Measurements from ENCODE around the gene CREB3L2.
"Not testable (repeated sequence)": the region's sequence is repeated elsewhere in the genome, so short reads cannot be mapped to it uniquely, and the experiment has no call there.

CREB3L2 gene

DNA sequence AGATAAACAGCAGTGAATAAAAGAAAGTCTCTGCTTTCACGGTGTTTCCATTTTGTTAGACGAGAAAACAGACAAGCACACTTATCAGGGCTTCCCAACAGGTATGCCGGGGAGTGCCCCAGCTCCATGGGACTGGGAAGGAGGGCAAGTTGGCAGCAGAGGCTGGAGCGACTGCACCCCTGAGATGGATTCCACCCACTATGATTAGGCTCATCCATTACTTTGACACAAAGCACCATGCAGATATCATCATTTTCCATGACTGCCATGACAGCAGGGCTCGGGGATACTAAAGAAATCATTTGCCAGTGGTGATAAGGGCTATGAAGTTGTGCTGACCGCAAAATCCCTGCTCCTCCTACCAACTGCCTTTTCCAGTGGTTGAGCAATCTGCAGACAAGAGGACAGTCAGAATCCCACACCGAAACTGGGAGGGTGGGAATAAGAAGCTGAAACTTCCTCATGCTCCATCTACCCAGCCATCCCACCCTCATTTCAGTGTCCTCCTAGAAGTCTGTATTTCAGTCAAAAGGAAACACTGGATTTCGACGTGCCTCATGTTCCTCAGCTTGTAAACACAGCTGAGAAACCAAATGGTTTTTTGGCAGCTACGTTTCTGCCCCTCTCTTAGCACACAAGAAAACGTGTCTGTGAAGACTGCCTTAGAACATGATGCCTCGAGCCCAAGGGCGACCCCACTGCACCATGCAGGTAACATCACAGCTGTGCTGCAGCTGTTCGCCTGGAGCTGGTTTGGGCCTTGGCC lies 15.5 kb downstream of the CREB3L2 start:
- no peak for DNase-seq

DNA sequence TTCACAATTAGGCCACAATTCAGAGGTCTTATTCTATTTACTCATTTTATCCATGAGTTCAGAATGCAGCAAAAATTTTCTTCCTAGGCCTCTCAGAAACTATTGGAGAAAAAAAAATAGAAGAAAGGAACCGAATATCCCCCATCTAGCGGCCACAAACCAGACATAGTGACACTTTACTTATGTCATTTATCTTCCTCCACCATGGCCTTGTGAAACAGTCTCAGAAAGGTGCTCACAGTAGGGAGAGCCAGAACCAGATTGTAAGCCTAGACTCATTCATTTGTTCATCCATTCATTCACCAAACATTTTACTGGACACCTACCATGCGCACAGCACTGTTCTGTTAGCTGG lies 16.0 kb downstream of the CREB3L2 start:
- no peak for DNase-seq

DNA sequence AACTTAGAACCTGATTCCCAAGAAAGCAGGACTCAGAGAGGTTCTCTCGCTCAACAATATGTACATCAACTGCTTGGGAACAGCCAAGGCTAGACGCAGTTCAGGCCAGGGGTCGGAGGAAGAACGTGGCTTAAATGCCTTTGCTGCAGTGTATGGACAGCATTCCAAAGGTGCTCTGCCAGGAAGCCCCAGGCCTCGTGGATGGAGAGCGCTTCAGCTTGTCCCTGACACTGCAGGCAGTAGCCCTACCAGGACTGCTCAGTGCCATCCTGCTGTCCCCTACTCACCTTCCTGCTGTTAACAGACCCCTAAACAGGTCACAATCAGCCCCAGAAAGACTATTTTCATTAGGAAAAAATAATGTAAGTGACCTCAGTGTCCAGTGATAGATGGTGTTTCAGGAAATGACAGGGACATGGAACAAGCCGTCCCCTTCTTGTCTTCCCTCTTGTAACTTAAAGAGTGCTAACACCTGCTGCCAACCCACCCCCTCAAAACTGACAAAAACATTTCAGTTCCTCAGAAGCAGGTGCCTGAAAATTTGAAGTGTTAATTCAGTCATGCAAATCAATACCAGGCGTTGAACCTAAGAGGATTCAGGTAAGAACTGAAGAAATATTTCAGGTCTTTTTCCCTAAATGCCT lies 16.5 kb downstream of the CREB3L2 start:
- DNase-seq: no peak

DNA sequence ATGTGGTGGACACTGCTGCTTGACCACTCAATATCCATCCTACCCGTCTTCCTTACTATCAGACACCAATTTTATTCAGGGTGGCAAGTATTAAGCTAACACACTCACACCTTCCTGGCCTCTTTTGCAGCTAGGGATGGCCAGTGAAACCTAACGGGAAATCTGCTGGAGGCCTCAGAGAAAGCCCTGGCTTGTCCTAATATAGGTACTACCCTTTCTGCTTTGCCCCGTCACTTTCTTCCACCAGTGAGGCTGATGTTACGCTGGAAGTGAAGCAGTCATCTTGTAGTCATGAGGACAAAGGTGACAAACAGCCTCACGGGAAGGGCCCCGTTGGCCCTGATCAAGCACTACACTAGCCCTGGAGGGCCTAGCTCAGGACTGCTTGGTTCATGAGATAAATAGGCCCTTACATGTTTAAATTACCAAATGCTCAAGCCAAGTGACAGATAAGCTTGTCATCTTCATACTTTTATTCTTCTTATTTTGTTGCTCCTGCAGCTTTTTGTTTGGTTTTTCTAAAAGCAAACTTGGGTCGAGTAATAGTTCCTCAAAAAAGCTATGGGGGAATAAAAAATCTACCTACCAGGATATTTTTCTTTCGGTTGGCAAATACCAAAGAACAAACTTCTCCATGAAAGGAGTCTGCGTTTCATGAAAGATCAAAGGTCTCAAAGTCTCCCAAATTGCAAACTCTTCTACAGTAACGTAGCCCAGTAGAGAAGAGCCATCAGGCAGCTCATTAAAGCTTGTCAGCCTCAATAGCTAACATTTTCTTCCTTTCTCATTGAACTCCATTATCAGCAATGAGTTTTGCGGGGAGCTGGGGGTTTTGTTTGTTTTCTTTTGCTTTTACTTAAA lies 17.5 kb downstream of the CREB3L2 start:
- DNase-seq: no peak

DNA sequence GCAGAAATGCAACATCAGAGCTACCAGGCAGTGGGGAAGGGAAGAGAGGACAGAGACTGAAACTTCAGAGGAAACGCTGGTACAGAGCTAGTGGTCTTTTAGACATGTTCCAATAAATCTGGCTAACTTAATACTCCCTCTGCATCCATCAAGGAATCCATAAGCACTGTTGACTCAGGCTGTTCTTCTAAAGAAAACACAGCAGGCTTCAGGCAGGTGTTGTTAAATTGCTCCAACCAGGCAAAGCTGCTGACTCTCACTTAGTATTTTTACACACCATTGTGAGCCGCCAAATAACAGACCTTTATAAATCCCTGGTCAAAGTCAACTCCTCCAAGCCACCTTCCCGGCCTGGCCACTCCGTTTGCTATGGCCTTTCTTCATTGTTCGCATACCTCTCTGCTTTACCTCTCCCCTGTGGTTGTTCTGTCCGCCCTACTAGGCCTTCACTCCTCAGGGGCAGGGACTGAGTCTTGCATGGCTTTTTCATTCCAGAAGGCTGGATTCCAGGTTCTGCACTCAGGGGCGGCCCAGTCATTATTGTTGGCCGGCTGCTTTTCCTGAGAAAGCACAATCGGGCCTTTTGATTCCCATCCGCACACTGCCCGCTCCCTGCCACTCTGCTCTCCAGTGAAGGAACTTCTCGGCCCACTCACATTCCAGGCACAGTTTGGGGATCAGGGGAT lies 18.4 kb downstream of the CREB3L2 start:
- DNase-seq: no peak

DNA sequence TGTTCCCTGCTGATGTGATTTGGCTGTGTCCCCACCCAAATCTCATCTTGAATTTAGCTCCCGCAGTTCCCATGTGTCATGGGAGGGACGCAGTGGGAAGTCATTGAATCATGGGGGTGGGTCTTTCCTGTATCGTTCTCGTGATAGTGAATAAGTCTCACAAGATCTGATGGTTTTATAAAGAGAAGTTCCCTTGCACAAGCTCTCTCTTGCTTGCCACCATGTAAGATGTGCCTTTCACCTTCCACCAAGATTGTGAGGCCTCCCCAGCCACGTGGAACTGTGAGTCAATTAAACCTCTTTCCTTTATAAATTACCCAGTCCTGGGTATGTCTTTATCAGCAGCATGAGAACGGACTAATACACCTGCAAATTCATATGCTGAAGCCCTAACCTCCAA lies 19.5 kb downstream of the CREB3L2 start:
- DNase-seq: not testable (repeated sequence)

DNA sequence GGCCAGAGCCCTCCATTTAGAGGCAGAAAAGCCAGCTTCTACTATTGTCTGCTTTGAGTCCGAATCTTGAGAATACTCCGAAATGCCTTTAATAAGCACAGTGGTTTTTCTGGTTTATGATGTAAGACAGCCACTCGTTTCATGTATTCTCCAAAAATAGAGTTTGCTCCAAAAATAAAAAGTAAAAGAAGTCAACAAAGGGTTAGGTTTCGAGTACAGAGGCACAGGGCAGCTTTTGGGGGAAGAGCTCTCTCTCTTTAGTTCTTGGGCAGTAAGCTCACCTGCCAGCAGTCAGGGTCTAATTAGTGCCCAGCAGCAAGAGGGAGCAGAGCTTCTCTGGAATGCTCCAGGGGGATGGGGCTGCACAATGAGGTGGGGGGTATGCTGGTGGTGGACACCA lies 20.2 kb downstream of the CREB3L2 start:
- no peak for DNase-seq

DNA sequence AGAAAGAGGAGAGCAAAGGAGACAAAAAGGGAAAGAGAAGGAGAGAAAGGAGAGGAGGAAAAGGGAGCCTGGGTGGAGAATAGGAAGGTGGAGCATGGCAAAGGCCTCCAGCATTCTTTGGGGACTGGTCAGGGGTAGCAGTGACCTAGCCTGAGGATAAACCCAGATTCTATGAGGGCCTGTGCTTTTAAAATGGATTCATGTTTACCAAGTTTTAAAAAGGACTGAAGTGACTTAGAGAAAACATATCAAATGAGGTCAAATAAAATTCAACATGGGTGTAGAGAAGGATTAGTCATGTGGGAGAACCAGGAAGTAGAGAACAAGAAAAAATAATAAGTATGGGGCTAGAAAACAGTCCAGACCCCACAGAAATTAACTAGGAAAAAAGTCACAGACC lies 20.7 kb downstream of the CREB3L2 start:
- DNase-seq: no peak

DNA sequence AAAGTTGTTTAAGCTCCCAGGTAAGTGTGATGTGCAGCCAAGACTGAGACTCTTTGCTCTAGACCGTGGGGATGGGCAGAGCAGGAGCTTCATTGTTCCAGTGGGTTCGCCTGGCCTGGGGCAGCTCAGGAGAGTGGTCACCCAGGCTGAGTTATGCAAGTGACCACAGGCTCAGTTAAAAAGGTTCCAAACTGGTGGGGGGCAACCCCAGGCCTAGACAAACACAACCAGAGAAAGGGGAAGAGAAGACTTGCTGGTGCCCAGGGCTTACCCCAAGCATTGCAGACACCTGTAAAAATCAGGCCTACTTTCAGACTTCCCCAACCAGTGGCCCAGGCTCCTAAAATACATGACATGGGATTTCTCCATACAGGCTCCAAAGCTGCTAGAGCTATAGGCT lies 21.6 kb downstream of the CREB3L2 start:
- DNase-seq: no peak

DNA sequence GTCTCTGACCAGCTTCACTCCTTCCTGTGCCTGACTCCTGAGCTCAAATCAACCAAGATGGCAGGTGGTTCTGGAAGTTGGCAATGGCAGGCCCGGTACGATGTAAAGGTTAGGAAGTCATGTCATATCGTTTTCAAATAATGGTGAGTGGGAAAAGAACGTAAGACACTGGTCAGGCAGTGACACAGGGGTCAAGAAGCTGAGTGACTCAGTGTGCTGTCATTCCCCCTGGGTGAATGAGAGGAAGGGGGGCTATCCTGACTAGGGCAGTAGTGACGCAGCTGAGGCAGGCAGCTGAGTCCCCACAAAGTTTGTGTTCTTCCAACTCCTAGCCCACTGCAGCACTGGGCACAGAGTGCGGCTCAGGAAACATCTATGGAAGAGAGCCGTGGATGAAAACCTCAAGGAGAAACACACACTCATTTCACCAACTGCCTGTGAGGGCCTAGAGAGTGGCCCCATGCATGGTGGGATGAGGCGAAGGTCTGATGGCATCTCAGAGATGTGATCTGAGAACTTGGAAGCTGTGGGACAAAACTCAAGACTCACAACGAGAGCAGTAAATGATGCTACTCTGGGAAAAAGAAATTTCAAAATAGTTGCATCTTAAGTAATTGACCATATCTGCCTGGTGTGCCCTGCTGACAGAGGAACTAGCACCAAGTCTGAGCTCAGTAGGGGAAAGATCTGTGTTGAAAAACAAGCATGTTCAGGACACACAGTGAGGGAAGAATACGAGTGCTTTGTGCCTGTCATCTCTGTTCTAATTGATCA lies 23.2 kb downstream of the CREB3L2 start:
- DNase-seq: no peak

DNA sequence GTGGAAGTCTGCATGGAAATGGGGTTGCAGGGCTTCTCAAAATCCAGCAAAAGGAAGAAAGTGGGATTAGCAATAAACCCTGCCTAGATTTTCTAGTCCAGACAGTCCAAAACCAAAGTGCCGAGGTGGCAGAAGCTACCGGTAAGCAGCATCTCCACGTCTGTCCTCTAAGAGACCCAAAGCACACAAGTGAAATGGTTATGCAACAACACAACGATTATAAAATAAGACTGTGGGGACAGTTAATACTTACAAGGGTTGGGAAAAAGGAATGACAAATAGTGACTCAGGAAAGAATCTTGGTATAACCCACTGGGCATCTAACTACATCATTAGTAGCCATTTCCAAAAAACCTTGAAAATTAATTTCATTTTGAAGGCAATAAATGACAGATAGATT lies 24.7 kb downstream of the CREB3L2 start:
- no peak for DNase-seq

DNA sequence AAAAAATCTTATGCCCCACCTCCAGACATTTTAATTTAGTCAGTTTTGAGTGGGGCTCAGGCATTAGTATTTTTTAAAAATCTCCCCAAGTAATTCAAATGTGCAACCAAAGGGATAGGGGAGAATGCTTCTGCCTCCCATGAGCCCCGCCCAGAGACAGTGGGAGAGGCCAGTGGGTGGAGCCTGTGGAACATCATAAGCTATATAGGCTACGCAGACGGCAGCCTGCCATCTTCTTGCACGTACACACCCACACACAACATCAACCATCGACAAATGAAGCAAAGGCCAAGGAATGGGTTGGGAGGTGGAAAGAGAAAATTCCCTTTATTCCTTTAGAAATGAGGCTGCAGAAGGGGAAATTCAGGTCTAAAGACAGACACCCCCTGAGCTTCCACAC lies 25.2 kb downstream of the CREB3L2 start:
- no peak for DNase-seq

DNA sequence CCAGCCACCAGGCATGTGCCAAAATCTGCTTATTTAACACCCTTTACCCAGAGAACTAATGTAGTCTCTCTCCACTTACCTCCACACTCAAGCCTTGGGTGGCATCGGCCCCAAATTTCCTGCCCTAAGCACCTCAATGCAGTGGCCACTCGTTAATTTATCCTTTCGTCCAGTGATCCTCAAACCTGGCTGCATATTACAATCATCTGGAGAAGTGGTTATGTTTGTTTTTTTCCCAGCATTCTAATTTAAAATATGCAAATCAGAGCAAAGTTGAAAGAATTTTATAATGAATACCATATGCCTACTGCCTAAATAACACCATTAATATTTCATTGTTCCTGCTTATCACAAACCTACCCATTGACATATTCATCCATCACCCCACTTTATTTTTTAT lies 25.7 kb downstream of the CREB3L2 start:
- DNase-seq: no peak

DNA sequence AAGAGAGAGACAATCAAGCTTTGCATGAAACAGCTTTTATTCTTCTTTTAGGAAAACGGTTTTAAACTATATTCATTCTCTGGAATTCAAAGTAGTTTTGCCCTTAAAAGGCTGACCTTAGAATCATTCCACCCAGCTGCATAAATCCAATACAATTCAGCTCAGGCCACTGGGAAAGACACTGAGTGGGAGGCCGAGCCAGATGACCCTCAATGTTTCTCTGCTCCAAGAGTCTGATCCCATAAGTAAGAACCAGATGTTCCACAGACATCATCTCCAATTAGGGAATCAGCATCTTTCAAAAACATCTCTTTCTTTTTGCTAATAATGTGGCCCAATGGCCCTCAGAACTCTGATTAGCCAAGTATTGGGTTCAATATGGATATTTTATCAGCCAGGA lies 26.1 kb downstream of the CREB3L2 start:
- DNase-seq: no peak

DNA sequence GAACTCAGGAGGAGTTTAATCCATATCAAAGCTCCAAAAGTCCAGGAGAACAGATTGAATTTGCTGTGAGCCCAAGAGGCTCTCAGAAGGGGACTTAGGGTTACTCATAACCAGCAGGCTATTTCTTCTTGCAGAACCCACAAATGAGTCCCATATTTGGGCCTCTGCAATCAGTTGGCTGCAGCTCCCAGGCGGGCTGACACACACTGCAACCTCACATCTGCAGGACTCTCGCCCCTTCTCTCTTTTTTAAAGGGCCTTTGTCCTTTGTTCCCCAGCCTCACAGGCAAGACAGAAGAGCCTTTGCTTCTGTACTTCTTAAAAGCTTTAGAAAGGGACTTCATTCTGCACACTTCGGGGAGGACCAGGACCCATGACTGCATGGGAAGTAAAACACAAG lies 26.7 kb downstream of the CREB3L2 start:
- DNase-seq: no peak

DNA sequence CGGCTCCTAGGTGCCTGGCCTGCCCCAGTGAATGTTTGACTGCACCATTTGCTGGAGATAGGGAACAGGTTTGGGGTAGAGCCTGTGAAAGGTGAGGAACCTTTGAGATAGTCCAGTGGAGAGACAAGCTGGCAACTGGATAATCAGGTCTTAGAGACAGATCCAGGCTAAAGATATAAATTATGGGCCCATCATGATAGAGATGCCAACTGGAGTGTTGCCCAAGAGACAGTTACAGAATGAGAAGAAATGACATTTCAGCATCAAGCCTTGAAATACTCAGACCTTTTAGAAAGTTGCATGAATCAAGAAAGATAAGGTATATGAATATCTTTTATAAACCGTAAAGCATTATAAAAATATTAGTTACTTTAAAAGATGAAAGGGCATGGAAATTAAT lies 27.1 kb downstream of the CREB3L2 start:
- DNase-seq: no peak

DNA sequence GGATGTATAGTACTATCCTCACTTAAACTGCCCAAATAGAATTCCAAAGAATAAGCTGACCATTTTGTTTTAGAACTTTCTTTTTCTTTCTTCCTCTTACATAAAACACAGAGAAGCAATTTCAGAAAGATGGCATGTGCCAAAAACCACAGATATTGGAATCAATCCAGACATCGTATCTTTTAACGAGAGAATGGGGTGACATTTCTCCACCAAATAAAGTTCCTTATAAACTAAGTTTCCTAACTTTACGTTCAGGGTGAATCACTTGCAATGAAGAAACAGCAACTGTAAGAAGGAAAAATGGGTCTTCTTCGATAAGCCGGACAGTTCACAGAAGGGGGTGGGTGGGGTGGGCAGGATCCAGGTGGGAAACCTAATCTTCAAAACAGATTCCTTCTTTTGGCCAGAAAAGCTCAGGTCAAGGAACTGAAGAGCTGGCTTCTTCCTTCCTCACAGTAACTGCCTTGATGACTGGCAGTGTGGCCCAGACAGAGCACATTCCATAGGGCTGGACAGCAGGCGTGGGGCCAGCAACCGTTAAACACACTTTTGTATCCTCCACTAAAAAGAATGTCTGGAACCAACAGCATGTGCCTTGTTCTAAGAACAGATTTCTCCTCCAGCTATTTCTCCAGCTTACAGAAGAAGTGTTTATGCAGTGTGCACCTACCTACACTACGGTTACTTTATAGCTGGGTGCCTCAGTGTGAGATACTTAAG lies 31.5 kb downstream of the CREB3L2 start:
- no peak for DNase-seq

DNA sequence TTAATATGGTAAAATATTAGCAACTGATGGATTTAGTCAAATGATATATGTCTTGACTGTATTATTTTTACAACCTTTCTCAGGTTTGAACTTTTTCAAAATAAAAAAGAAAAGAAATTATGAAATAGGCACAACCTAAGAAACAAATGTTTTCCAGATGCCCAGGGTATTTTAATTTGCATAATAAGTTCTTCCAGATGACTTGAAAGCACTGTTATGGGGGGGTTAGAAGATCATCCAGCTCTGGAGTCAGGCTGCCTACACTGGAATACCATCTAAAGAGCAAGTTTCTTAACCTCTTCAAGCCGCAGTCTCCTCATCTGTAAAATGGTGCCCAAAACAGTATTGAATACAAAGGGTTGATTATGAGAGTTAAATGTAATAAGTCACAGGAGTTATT lies 32.1 kb downstream of the CREB3L2 start:
- DNase-seq: no peak

DNA sequence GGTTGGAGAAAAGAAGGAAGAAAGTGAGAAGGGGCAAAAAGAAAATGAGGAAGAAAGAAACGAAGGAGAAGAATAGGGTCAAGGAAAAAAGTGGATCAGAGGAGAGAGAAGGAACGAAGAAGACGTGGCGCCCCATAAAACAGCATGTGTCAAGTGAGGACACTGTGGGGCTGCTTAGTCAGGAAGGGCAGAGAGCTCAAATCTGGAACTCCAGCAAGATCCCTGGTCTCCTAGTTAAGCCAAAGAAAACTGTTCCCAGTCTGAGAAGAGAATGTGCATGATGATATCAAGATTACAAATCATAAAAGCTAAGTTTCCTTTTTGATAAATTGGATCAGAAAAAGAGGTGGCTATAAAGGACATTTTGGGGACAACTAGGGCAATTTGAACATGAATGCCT lies 33.0 kb downstream of the CREB3L2 start:
- DNase-seq: no peak

DNA sequence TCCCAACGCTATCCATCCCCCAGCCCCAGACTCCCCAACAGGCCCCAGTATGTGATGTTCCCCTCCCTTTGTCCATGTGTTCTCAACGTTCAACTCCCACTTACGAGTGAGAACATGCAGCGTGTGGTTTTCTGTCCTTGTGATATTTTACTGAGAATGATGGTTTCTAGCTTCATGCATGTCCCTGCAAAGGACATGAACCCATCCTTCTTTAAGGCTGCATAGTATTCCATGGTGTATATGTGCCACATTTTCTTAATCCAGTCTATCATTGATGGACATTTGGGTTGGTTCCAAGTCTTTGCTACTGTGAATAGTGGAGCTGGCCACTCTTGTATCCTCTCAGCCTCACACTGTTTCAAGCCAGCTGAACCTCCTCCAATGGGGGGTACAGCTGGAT lies 33.5 kb downstream of the CREB3L2 start:
- not testable (repeated sequence) for DNase-seq

DNA sequence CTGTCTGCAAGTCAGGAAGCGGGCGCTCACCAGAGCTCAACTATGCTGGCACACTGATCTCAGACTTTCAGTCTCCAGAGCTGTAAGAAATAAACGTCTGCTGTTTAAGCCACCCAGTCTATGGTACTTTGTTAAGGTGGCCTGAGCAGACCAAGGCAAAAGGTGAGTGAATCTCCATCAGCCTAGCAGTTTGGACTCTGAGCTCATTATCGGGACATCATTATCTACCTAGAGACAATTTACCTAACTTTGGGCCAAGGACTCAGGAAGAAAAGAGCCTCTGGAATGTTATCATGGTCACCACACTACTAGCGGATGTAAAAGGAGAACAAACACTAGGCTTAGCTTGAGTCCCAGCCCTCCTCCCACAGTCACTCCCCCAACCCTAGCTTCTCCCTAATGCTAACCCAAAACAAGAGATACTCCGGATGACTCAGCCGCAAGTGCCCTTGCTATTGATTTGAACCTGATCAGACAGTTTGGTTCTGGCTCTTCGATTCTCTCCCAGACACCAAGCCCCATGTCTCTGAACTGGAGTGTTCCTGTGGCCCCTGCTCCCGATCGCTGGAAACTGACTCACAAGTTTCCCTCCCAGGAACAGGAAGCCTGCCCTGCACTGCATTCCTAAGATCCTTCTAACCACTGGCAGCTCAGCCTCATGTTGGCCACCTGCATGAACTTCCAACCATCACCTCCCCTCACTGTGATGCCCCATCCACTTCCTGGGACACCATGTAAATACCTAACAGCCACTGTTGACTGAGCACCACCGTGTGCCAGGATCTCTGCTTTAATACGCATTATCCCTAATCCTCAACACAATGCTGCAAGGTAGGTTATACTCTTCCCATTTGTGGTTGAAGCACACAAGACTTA lies 34.5 kb downstream of the CREB3L2 start:
- no peak for DNase-seq

Data from activated CD4-positive, alpha-beta T cell treated with anti-CD3 and anti-CD28 coated beads, Interleukin-10, Interleukin-2, amounts not matched to agents 100 ng/mL and 50 ng/mL, durations not matched to agents 16 hours and 8 hours (primary cell).